Measurements from ENCODE around the gene RGL1.

The RGL1 gene

DNA sequence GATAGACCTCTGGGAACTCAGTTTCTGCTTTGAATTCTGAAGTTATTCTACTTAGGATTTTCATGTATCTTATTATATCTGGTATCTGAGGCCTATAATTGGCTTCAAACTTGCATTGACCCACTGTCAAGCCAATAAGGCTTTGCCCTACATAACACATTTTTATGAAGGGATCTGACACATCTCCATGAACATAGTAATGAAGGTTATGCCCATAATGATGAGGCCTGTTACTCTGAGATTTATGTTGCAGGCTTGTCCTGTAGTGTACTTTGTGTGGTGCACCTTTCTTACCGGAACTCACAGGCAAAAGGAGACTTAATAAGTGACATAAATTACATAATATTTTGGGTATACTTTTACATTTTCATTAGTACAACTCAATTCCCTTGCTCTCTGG lies 14.1 kb downstream of the RGL1 start:
- Histone ChIP-seq H3K9ac (ENCODE audit: low read length) (no peak overlapping the region), H3K27me3 (replicated peaks; ENCODE audit: insufficient read depth, low read length) (no peaks in the 10 kb centered on the region), H2AFZ (ENCODE audit: low read length) (no peak overlapping the region), H3K4me3 (ENCODE audit: low read length) (no peak overlapping the region), H3K79me2 (ENCODE audit: low read length) (peaks cover 92% of the 10 kb centered on the region), H4K20me1 (ENCODE audit: insufficient read depth, low read length) (no peaks in the 10 kb centered on the region), H3K4me1 (ENCODE audit: low read length) (peaks cover 27% of the 10 kb centered on the region), H3K27ac (ENCODE audit: low read length) (no peak overlapping the region), H3K9me2 (replicated peaks; ENCODE audit: insufficient read depth, low read length) (no peaks in the 10 kb centered on the region), H3K36me3 (replicated peaks; ENCODE audit: insufficient read depth, low read length) (no peaks in the 10 kb centered on the region), H3F3A (ENCODE audit: insufficient read depth, low read length) (peaks cover 4% of the 10 kb centered on the region; the same call in 1 of the 2 replicates), H3K4me2 (ENCODE audit: low read depth, low read length) (no peak overlapping the region), H3K9me3 (replicated peaks; ENCODE audit: insufficient read depth, low read length) (no peaks in the 10 kb centered on the region)
- DNase-seq = no peak
- no peak for TF ChIP-seq EZH2phosphoT487 (IDR thresholded peaks at IDR 0.05; ENCODE audit: low read length)
- no peak for TF ChIP-seq CTCF (IDR thresholded peaks at IDR 0.05; ENCODE audit: low read length)
- TF ChIP-seq EZH2 (optimal IDR thresholded peaks at IDR 0.05; ENCODE audit: low read depth, low read length) = no peak

DNA sequence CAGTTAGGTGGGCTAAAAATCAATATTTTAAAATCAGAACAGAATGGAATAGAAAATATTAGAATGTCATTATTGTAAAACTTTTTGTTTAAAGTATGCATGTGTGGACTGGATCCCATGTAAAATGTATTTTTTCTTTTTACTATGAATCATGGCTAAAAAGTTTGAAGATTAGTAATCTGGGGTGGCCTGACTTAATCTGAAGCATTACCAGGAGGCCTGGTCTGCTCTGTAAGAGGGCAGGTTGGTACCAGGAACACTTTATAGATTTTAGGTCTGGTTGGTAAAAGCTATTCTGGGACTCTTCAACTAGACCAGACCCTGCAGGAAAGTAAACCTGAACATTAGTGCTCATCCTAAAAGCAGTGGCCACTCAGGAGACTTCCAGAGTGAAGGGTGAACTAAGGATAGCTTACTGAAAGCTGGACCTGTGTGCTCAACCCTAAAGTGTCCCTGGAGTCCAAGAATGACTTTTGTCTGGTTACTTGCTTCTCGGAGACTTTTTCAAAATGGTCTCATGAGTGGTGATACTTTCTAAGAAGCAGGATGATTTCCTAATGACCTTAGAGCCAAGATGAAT lies 16.5 kb downstream of the RGL1 start:
- H4K20me1 ChIP-seq (ENCODE audit: insufficient read depth, low read length) = no peaks in the 10 kb centered on the region
- no peak overlapping the region for H2AFZ ChIP-seq (ENCODE audit: low read length)
- TF ChIP-seq EZH2phosphoT487 (IDR thresholded peaks at IDR 0.05; ENCODE audit: low read length) (no peak), EZH2 (optimal IDR thresholded peaks at IDR 0.05; ENCODE audit: low read depth, low read length) (no peak), CTCF (IDR thresholded peaks at IDR 0.05; ENCODE audit: low read length) (no peak)
- H3K4me1 ChIP-seq (ENCODE audit: low read length) = peaks cover 27% of the 10 kb centered on the region
- H3K4me3 ChIP-seq (ENCODE audit: low read length) = no peak overlapping the region
- no peak overlapping the region for H3K27ac ChIP-seq (ENCODE audit: low read length)
- H3F3A ChIP-seq (ENCODE audit: insufficient read depth, low read length) = peaks cover 4% of the 10 kb centered on the region; the same call in 1 of the 2 replicates
- H3K79me2 ChIP-seq (ENCODE audit: low read length) = peaks cover 90% of the 10 kb centered on the region
- H3K9ac ChIP-seq (ENCODE audit: low read length) = no peak overlapping the region
- DNase-seq = no peak
- no peaks in the 10 kb centered on the region for H3K9me3 ChIP-seq (replicated peaks; ENCODE audit: insufficient read depth, low read length)
- no peak overlapping the region for H3K4me2 ChIP-seq (ENCODE audit: low read depth, low read length)
- no peaks in the 10 kb centered on the region for H3K36me3 ChIP-seq (replicated peaks; ENCODE audit: insufficient read depth, low read length)
- H3K27me3 ChIP-seq (replicated peaks; ENCODE audit: insufficient read depth, low read length) = no peaks in the 10 kb centered on the region
- H3K9me2 ChIP-seq (replicated peaks; ENCODE audit: insufficient read depth, low read length) = no peaks in the 10 kb centered on the region

GRCh38 chr1:183821889-183822611 lies 17.1 kb downstream of the RGL1 start:
- no peaks in the 10 kb centered on the region for H3K9me2 ChIP-seq (replicated peaks; ENCODE audit: insufficient read depth, low read length)
- H3K27ac ChIP-seq (ENCODE audit: low read length) = no peak overlapping the region
- peaks cover 87% of the 10 kb centered on the region for H3K79me2 ChIP-seq (ENCODE audit: low read length)
- peaks cover 4% of the 10 kb centered on the region; the same call in 1 of the 2 replicates for H3F3A ChIP-seq (ENCODE audit: insufficient read depth, low read length)
- H3K27me3 ChIP-seq (replicated peaks; ENCODE audit: insufficient read depth, low read length) = no peaks in the 10 kb centered on the region
- H4K20me1 ChIP-seq (ENCODE audit: insufficient read depth, low read length) = no peaks in the 10 kb centered on the region
- DNase-seq = no peak
- no peaks in the 10 kb centered on the region for H3K36me3 ChIP-seq (replicated peaks; ENCODE audit: insufficient read depth, low read length)
- no peak overlapping the region for H2AFZ ChIP-seq (ENCODE audit: low read length)
- no peaks in the 10 kb centered on the region for H3K9me3 ChIP-seq (replicated peaks; ENCODE audit: insufficient read depth, low read length)
- H3K4me2 ChIP-seq (ENCODE audit: low read depth, low read length) = no peak overlapping the region
- no peak overlapping the region for H3K9ac ChIP-seq (ENCODE audit: low read length)
- peaks cover 25% of the 10 kb centered on the region for H3K4me1 ChIP-seq (ENCODE audit: low read length)
- TF ChIP-seq EZH2phosphoT487 (IDR thresholded peaks at IDR 0.05; ENCODE audit: low read length) = no peak
- TF ChIP-seq EZH2 (optimal IDR thresholded peaks at IDR 0.05; ENCODE audit: low read depth, low read length) = no peak
- TF ChIP-seq CTCF (IDR thresholded peaks at IDR 0.05; ENCODE audit: low read length) = no peak
- no peak overlapping the region for H3K4me3 ChIP-seq (ENCODE audit: low read length)

All from MM.1S (cell line).